Measurements from ENCODE around the gene DCP2.

DNA sequence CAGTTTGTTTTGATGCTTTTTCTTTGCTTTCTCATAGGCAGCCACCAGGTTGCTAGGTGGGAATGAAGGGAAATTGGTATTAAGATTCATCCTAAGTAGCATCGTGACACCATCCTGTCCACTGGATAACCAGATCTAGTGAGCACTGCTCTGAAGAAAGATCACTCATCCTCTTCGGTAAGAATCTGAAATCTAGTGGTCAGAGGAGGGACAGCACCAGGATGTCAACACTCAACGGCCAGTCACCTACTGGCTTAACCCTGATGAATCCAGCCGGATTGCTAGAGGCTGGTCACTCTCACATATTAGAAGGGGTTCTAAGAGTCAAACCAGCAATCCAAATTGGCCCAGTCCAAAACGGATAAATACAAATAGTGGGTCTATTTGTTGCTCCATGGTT lies 50.8 kb downstream of the DCP2 start:
- TF ChIP-seq TCF12 (IDR thresholded peaks at IDR 0.05; ENCODE audit: low read depth, low read length) = no peak
- TF ChIP-seq, protein P1, sequence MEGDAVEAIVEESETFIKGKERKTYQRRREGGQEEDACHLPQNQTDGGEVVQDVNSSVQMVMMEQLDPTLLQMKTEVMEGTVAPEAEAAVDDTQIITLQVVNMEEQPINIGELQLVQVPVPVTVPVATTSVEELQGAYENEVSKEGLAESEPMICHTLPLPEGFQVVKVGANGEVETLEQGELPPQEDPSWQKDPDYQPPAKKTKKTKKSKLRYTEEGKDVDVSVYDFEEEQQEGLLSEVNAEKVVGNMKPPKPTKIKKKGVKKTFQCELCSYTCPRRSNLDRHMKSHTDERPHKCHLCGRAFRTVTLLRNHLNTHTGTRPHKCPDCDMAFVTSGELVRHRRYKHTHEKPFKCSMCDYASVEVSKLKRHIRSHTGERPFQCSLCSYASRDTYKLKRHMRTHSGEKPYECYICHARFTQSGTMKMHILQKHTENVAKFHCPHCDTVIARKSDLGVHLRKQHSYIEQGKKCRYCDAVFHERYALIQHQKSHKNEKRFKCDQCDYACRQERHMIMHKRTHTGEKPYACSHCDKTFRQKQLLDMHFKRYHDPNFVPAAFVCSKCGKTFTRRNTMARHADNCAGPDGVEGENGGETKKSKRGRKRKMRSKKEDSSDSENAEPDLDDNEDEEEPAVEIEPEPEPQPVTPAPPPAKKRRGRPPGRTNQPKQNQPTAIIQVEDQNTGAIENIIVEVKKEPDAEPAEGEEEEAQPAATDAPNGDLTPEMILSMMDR (IDR thresholded peaks at IDR 0.05 in 2 of 3, conservative IDR thresholded peaks at IDR 0.05 in 1 of 3; ENCODE audit: control insufficient read depth in 2 of 3, extremely low read depth in 1 of 3, insufficient read depth in 1 of 3, low read depth in 3 of 3, low read length in 3 of 3) = no peak
